NCI-H1436 (cell line): Measurements from ENCODE around the gene TCFL5.

Source experiments
- DNase-seq: peaks from one replicate; lab custom pipeline; 2025; lab: John Stamatoyannopoulos, UW

Gene TCFL5

GRCh38 chr20:62880147-62880934 lies 18.7 kb upstream of the TCFL5 start:
- DNase-seq = no peak

GRCh38 chr20:62879275-62880146 lies 17.9 kb upstream of the TCFL5 start:
- DNase-seq = no peak

DNA sequence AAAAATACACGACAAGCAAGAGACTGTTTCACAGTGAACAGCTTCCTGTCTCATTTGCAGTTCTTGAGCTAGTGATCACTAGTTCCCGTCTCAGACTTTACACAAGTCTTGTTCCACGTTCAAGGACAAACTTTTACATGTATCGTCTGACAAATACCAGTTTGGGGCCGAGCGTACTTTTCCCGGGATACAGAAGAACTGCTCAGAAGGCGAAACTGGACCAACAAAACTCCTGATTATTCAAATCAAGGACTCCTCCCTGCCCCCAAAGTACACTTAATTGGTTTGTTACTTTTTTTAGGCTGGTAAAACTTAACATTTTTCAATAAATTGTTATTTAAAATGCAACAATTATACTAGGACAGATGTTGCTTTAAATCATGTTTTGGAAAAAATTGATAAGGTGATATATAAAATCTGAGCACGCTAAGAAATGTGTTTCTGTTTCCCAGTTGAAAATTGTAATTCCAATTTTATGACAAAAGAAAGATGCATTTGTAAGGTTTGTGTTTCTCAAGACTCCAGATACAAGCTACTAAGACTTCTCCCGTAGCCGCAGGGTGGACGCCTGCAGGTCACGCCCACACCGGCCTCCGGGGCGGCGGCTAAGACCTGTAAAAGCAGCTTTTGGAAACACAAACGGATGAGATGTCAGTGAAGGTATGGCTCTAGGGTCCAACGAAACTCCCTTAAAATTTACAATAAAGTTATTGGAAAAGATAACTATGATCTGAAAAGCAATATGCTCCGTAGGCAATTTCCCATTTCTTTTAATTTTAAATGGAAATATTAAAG lies 16.8 kb upstream of the TCFL5 start:
- no peak for DNase-seq

DNA sequence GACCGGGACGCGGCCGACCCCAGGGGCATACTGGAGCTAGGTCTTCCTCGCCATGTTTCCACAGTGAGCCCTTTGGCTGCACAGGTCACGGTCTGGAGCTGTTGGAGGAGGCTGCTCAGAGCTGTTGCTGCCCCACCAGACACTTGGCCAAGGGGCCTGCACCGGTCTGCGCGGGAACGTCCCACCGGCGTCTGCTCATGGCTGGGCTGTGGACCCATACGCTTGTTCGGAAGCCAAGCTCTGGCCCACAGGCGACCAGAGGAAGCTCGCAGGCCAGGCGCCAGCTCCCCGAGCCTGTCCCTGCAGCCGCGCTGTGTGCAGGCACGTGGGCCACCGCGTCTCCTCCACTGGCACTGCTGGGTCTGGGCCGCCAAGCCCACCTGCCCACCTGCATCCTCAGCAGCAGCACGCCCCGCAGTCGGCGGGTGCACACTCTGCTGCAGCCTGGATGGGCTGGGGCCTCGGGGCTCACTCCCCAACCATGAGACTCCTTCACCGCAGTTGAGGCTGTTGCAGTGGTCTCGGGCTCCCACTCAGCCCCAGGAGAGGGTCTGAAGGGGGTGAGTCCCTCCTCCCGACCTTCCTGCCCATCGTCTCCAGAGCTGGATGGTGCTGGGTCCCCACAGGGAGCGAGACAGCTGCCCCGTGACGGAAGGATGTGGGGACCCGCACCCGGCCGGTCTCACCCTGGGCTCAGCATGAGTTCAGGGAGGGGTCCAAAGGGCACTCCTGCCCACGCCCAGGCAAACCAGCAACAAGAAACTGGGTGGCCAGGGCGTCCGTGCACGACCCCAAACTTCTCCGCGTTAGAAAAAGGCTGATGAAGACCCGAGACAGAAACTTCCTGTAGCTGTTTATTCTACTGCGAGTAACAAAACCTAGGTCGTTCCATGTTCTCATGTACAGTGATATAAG lies 15.5 kb upstream of the TCFL5 start:
- no peak for DNase-seq

DNA sequence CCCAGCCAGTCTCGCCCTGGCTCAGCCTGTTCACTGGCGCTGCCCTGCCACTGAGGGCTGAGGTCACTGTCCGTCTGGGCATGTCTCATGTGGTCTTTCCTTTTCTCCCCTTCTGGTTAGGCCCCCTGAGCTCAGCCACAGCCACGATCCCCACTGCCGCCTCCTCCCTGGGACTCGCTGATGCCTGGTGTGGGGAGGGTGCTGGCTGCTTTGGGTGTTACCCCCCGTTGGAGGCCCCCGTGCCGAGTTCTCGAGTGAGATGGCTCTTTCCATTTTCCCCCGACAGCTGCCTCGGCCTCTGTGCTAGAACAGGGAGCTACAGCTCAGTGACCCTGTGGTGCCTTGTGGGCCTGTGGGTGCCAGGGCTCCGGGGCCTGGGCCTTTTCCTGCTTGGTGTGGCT lies 14.9 kb upstream of the TCFL5 start:
- no peak for DNase-seq

DNA sequence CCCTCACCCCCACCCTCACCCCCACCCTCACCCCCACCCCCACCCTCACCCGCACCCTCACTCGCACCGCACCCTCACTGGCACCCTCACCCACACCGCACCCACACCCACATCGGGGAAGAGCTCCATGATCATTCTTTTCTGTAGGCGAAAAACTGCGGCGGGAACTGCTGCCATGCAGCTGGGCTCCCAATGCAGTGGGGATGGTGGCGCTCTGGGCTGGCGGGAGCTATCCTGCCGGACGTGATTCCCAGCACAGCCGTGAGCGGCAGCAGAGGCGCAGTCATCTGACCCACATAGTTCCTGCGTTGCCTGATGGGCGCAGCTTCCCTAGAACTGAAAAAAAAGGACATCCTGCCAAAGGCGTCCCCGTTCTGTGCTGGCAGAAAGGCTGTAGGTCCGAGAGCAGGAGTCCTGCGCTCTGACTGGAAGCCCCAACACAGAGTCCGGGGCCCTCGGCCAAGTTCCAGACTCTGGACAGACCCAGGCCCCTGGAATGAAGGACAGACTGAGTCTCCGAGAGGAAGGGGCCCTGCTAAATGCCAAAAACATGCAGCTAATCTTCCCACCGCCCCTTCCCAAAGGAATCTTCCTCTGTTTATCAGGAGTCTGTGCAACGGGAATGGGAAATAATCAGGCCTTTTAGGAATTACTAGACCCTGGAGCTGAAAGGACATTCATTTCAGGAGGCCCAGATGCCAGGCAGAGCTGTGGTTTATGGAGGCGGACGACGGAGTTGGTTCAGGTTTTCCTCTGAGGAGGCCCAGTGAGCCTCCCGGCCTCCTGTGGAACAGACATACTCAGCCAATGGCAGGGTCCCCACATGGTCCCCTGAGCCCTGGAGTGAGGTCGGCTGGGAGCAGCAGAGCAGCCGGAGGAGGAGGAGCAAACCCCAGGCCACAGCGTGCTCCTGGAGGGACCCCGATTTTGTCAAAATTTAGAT lies 14.1 kb upstream of the TCFL5 start:
- DNase-seq = peak; percentile 63

- no peak for DNase-seq
Observed at GRCh38 chr20:62874964-62875344, 13.3 kb upstream of the TCFL5 start.

GRCh38 chr20:62873681-62874031 lies 12.0 kb upstream of the TCFL5 start:
- peak; percentile 2 for DNase-seq

DNA sequence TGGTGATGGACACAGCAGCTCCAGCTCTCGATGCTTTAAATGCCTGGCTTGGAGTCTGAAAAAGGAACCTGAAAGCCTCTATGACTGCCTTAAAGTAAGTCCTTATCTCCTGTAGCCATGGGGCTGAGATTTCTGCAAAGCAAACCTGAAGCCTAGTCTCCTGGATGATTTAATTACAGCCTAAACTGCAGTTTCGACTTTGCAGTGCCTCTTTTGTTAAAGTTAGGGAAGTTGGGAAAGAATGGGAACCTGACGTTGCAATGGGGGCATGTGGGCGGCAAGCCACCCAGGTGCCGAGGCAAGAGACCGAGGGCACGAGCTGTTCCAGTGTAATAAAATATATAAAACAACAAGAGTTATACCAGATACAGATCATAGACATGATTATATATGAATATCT lies 11.7 kb upstream of the TCFL5 start:
- no peak for DNase-seq

GRCh38 chr20:62872862-62873261 lies 11.2 kb upstream of the TCFL5 start:
- DNase-seq = no peak

DNA sequence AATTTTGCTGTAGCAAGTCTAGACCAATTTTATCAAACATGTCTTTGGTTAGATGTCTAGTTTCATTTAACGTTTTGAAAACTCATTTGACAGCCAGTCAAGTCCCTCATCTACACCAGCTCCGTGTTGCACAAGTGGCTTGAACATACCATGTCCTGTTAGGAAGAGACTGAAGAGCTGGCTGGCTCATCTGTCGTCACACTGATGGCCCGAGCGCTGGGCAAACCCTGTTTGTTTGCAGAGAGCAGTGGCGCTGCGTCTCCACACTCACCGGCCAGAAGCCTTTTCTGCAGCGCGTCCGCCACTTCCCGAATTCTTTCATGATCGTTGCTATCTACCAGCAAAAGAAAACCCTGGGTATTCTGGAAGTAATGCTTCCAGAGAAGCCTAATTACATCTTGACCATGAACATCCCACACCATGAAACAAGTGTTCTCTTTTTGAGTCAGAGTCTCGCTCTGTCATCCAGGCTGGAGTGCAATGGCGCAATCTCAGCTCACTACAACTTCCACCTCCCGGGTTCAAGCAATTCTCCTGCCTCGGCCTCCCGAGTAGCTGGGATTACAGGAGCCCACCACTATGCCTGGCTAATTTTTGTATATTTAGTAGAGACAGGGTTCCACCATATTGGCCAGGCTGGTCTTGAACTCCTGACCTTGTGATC lies 10.7 kb upstream of the TCFL5 start:
- no peak for DNase-seq

- DNase-seq = no peak
Observed at GRCh38 chr20:62864207-62864606, 2.6 kb upstream of the TCFL5 start.

GRCh38 chr20:62860924-62861691 lies 514 bp downstream of the TCFL5 start:
- DNase-seq = peak; percentile 6

DNA sequence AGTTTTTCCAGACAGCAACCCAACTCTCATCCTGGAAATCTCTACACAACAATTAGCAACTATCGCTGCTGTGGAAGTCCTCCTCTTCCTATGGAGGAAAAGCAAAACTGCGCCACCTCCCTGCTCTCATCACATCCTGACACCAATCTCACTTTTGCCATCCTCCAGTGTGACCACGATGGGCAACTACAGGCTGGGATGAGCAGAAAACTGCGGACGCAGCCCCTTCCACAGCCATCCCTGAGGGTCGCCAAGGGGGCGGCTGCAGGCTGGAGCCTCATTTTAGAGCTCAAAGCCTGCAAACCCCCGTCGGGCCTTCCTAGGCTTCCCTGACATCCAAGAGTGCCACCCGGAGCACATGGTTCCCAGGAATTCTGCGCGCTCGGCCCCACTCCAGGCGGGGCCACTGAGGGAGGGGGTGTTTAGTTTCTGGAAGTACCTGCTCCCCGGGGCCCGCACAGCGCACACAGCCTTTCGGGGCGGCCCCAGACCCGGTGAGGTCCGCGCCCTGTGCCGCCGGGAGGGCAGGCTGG lies 1.2 kb downstream of the TCFL5 start:
- no peak for DNase-seq

GRCh38 chr20:62859721-62860120 lies 1.9 kb downstream of the TCFL5 start:
- DNase-seq = no peak

- DNase-seq = no peak
Observed at GRCh38 chr20:62858058-62858830, 3.4 kb downstream of the TCFL5 start.

DNA sequence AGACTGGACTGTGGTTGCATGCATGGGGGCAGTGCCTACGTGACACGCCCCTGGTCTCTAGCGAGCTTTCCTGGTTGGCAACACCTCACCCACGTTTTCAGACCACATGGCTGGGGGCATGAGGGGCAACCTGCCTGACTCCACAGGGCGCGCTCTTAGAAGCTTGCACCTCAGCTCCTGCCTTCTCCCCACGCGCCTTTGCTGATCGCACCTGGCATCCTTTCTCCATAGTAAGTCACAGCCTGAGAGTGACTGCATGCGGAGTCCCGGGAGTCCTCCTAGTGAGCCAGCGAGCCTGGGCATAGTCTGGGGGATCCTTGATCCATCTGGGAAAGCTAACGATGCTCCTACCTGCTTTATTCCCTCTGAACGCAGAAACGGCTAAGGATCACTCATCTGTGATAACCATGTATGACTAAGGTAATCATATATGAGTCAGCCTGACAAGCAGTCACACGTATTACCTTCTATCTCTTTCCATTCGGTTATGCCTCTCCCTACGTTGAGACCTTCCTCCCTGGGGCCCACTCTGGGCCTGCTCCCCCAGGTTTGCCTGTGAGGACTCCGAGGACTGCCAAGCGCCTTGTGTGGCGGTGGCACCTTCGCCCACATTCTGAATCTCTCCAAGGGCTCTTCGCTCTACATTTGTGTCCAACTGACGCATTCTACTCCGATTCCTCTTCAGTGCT lies 4.5 kb downstream of the TCFL5 start:
- peak; percentile 21 for DNase-seq
